Colonic mucosa (tissue), 4 donors: ENCODE results near the gene TACC2. TPM values are rescaled to one million over a fixed set of nuclear protein-coding genes. Genes with fewer than 3 reads are reported as not detected.
A peak's percentile ranks its signal among the peaks of the same experiment; 100 is the strongest.

Source experiments
- DNase-seq: peaks from one replicate; pipeline ENCODE4 v3.0.0-alpha.2; 2020
- H3K27ac ChIP-seq: fragments of 200-600 bp; one replicate; pipeline ENCODE4 v1.8.0; 2021
- H3K27me3 ChIP-seq: fragments of 200-600 bp; one replicate; pipeline ENCODE4 v1.8.0; 2021
- H3K36me3 ChIP-seq: fragments of 200-600 bp; one replicate; pipeline ENCODE4 v1.8.0; 2021
- H3K4me1 ChIP-seq: fragments of 200-600 bp; one replicate; pipeline ENCODE4 v1.8.0; 2021; ENCODE audit warnings: mild to moderate bottlenecking
- H3K4me3 ChIP-seq: fragments of 200-600 bp; one replicate; pipeline ENCODE4 v1.8.0; 2021
- H3K9ac ChIP-seq, 2 donors: one replicate each; pipeline ENCODE4 v1.7.0; 2013; ENCODE audit warnings: control low read depth in 2 of 2, low read depth in 2 of 2, low read length in 2 of 2
- H3K9me3 ChIP-seq: fragments of 200-600 bp; one replicate; pipeline ENCODE4 v1.8.0; 2021
- intact Hi-C: fragments of 100-400 bp; cut with DNase I; formaldehyde crosslinking; loops from one replicate; pipeline ENCODE4 v1.14.1; 2022
- total RNA-seq, 2 donors: library from RNA; stranded (reverse); fragmentation: NEBNext Ultra II Directional in 1 of 2; extraction: Animal tissue kit (Norgen Biotek cat#: 25700) in 1 of 2; gene quantifications; one replicate each; pipeline ENCODE4 v1.2.1, GENCODE V29; 2021
- TF ChIP-seq, protein P1 (sequence below): fragments of 200-600 bp; IDR thresholded peaks from one replicate; pipeline ENCODE4 v1.8.0; 2022; ENCODE audit warnings: antibody characterized with exemption, mild to moderate bottlenecking
- donor health status: healthy.
- donor health status: DM: no; HTN: no; CAD: no.
- donor health status: DM: no; HTN: no; CAD: no.

Gene TACC2
- total RNA-seq, 2 donors from 2014 or later: 90.0 to 93.2 TPM

DNA sequence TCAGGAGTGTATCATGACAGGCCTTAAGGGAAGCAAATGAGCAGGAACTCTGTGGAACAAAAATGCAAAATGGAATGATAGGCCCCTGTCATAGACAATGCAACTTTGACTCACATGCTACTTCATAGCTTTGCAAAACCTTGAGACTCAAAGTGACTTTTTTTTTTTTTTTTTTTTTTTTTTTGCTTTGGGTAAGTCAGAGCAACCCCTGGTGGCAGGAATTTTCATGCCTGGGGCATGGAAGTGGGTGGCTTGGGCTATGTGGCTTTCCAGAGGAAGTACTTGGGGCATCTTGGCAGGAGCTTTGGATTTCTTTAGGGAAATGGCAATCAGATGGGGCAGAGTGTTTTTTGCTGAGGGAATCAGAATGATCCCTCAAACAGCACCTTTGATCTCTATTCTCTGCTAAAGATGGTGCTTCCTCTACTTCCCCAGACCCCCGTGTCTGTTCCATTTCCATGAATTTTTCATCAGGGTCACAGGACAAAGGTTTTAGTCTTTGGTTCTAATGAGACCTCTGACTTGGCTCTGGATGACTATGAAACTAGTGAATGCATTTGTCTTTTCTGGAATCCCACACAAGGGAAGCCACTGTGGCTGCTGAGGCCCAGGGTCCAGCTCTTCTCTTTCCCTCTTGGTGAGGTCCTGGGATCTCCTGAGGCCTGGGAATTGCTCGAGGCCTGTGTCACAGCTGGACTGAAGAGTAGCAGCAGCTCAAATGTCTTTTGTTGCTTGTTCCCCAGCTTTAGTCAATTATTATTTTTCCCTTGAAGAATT is 62.8 kb downstream of the TACC2 start:
- Histone ChIP-seq H3K9ac (peak overlapping the region in 1 of 2 donors; percentile 71), H3K4me1 (no peaks in the 10 kb centered on the region), H3K36me3 (no peaks in the 10 kb centered on the region), H3K4me3 (no peak overlapping the region), H3K27ac (no peak overlapping the region), H3K27me3 (no peaks in the 10 kb centered on the region), H3K9me3 (no peaks in the 10 kb centered on the region)
- DNase-seq: peak; percentile 72
- TF ChIP-seq, protein P1, sequence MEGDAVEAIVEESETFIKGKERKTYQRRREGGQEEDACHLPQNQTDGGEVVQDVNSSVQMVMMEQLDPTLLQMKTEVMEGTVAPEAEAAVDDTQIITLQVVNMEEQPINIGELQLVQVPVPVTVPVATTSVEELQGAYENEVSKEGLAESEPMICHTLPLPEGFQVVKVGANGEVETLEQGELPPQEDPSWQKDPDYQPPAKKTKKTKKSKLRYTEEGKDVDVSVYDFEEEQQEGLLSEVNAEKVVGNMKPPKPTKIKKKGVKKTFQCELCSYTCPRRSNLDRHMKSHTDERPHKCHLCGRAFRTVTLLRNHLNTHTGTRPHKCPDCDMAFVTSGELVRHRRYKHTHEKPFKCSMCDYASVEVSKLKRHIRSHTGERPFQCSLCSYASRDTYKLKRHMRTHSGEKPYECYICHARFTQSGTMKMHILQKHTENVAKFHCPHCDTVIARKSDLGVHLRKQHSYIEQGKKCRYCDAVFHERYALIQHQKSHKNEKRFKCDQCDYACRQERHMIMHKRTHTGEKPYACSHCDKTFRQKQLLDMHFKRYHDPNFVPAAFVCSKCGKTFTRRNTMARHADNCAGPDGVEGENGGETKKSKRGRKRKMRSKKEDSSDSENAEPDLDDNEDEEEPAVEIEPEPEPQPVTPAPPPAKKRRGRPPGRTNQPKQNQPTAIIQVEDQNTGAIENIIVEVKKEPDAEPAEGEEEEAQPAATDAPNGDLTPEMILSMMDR: peak; percentile 76
- intact Hi-C loops: loop anchor here (5.0 kb wide), 1 partner anchor 79 kb away; no protein-coding TSS in a partner anchor

DNA sequence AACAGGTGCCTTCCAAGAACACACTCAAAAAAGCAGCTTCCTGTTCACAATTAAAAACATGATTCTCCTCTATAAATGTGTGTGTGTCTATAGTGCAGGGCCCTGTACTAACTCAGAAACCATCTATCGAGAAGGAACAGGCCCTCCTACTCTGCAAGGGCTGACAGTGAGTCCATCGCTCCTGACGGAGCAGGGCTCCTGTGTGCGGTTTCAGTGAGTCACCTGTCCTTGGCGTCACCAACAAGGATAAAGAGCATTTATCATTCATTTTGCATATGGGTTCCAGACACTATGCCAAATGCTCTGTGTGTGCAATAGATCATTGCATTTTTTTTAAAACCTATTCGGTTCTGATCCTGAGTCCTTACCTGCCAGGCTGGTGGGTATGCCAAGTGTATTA is 63.7 kb downstream of the TACC2 start:
- Histone ChIP-seq H3K27ac (no peak overlapping the region), H3K4me3 (no peak overlapping the region), H3K27me3 (no peaks in the 10 kb centered on the region), H3K9ac (no peak overlapping the region), H3K9me3 (no peaks in the 10 kb centered on the region), H3K36me3 (no peaks in the 10 kb centered on the region), H3K4me1 (no peaks in the 10 kb centered on the region)
- intact Hi-C loops: loop anchor here (5.0 kb wide), 1 partner anchor 80 kb away; no protein-coding TSS in a partner anchor
- TF ChIP-seq, protein P1: no peak
- no peak for DNase-seq

GRCh38 chr10:122053314-122053713 is 64.4 kb downstream of the TACC2 start:
- H3K27me3 ChIP-seq: no peaks in the 10 kb centered on the region
- H3K36me3 ChIP-seq: no peaks in the 10 kb centered on the region
- no peak overlapping the region for H3K27ac ChIP-seq
- H3K4me3 ChIP-seq: no peak overlapping the region
- TF ChIP-seq, protein P1: no peak
- no peak for DNase-seq
- intact Hi-C loops: loop anchor here (5.0 kb wide), 1 partner anchor 81 kb away; no protein-coding TSS in a partner anchor
- no peak overlapping the region for H3K9ac ChIP-seq
- H3K4me1 ChIP-seq: no peaks in the 10 kb centered on the region
- no peaks in the 10 kb centered on the region for H3K9me3 ChIP-seq

DNA sequence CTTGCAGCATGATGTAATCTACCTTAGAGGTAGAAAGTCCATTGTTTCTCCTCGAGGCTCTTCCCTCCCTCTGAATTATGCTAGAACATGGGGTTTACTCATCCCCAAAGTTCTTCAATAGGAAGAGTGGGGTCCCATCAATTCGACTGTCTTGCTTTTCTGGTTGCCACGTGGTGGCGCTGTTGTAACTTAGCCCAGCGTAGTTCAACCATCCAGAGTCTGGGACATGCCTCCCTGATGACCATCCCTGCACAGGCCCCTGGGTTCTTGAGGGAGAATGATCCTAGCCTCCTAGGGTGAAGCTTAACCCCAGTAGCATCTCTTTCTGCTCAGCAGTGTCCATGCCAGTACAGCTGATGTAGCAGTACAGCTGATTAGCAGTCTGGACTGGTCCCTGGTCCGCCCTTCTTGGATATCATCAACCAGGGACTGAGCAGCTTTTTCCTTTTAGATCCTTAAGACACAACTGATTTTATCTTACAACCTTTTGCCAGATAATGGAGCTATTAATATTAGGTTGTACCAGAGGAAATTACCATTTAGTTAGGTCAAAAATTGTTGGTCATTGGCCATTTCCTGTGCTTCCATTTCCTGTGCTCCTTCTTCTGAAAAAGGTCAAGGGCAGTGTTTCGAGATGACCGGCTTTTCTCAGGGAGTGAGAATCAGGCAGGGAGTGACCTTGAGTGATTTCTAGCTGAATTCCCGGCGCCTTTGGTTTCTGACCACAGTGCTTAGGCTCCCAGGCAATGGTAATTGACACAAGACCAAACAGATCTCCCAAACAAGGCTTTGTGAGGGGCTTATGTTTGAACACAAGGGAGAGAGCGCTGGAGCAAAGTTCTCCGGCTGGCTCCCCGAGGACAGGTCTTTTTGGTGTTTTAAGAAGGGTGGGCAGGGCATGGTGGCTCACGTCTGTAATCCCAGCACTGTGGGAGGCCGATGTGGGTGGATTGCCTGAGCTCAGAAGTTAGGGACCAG is 65.4 kb downstream of the TACC2 start:
- Histone ChIP-seq H3K9me3 (no peaks in the 10 kb centered on the region), H3K4me3 (no peak overlapping the region), H3K27ac (no peak overlapping the region), H3K36me3 (no peaks in the 10 kb centered on the region), H3K4me1 (no peaks in the 10 kb centered on the region), H3K27me3 (no peaks in the 10 kb centered on the region), H3K9ac (no peak overlapping the region)
- TF ChIP-seq, protein P1: peak; percentile 66
- DNase-seq: peak; percentile 63
- intact Hi-C loops: loop anchor here (2.0 to 5.0 kb wide), 2 partner anchors 58 to 82 kb away; no protein-coding TSS in a partner anchor

DNA sequence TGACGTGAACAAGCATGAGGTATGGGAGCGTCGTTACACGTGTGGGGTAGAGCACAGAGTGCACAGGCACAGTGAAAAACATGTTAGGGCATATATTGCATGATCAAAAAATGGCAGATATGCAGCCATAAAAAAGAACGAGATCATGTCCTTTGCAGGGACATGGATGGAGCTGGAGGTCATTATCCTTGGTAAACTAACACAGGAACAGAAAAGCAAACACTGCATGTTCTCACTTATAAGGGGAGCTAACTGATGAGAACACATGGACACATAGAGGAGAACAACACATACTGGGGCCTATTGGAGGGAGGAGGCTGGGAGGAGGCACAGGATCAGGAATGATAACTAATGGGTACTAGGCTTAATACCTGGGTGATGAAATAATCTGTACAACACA is 66.3 kb downstream of the TACC2 start:
- Histone ChIP-seq H3K27me3 (no peaks in the 10 kb centered on the region), H3K9me3 (no peaks in the 10 kb centered on the region), H3K36me3 (no peaks in the 10 kb centered on the region), H3K4me3 (no peak overlapping the region), H3K27ac (no peak overlapping the region), H3K9ac (no peak overlapping the region), H3K4me1 (no peaks in the 10 kb centered on the region)
- TF ChIP-seq, protein P1: no peak
- no peak for DNase-seq
- intact Hi-C loops: loop anchor here (2.0 kb wide), 1 partner anchor 58 kb away; no protein-coding TSS in a partner anchor
